ENCODE data around the gene RACGAP1.

The RACGAP1 gene

DNA sequence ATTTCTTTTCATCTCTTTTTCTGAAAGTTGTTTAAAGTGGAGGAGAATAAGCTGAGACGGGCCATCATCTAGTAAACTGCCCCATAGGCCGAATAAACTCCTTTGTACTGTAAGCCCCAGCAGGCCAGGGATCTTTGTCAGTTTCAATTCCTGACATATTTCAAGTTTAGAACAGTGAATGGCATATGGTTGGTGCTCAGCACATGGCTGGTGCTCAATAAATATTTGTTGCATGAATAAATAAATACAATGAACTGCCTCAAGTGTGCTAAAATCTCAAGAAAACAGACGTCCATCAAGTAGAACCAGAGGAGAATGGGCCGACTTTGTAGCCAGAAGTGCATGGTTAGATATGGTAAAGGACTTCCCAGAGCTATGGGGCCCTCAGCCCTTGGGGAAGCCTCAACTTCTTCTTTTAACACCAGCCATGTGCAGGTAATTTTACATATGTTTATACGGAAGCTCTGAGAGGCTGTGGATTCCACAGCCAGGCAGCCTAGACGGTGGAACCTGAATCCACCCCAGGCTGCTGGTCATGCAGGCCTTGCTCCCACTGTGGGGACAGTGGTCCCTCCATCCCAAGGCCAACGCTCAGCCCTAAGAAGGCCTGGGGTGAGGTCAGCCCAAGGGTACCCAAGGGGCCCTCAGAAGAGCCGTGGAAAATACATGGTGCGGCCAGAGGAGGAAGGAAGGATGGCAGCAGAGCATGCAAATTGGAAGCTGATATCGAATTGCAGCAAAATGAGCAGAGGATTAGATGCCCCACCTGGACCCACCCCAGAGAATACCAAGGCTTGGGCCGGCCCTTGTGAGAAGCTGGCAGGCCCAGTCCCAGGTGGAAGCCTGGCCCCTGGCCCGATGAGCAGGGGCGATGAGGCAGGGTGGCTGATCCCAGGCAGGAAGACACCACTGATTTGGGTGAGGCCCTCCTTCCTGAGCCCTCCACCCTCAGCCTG, 83.5 kb downstream of the RACGAP1 start:
- no peak for DNase-seq

GRCh38 chr12:49939707-49940106, 85.6 kb downstream of the RACGAP1 start:
- no peak for DNase-seq

- no peak for DNase-seq
Observed at GRCh38 chr12:49939307-49939706, 86.0 kb downstream of the RACGAP1 start.
